Parathyroid adenoma (tissue), 2 donors: ENCODE measurements around the gene ATF7.

Source experiments
- H2AFZ ChIP-seq: fragments of 300-600 bp; sonication (generic); one replicate; pipeline ENCODE4 v1.7.0; 2017; ENCODE audit warnings: antibody characterized with exemption, mild to moderate bottlenecking
- H3K27ac ChIP-seq: fragments of 300-600 bp; sonication (generic); one replicate; pipeline ENCODE4 v1.7.0; 2017
- H3K27me3 ChIP-seq: fragments of 300-600 bp; sonication (generic); one replicate; pipeline ENCODE4 v1.7.0; 2017; ENCODE audit warnings: low read length; ENCODE audit not compliant: control insufficient read depth, insufficient read depth
- H3K36me3 ChIP-seq: fragments of 300-600 bp; sonication (generic); one replicate; pipeline ENCODE4 v1.7.0; 2017; ENCODE audit warnings: low read length; ENCODE audit not compliant: control insufficient read depth, insufficient read depth
- H3K4me1 ChIP-seq: fragments of 300-600 bp; sonication (generic); one replicate; pipeline ENCODE4 v1.7.0; 2017; ENCODE audit warnings: control low read depth
- H3K4me2 ChIP-seq: fragments of 300-600 bp; sonication (generic); one replicate; pipeline ENCODE4 v1.7.0; 2017; ENCODE audit warnings: low read length
- H3K4me3 ChIP-seq: fragments of 300-600 bp; sonication (generic); one replicate; pipeline ENCODE4 v1.7.0; 2017; ENCODE audit warnings: low read depth, low read length
- H3K79me2 ChIP-seq: fragments of 300-600 bp; sonication (generic); one replicate; pipeline ENCODE4 v1.7.0; 2017; ENCODE audit warnings: control low read depth
- H3K9ac ChIP-seq: fragments of 300-600 bp; sonication (generic); one replicate; pipeline ENCODE4 v1.7.0; 2017; ENCODE audit warnings: mild to moderate bottlenecking
- H3K9me3 ChIP-seq: fragments of 300-600 bp; sonication (generic); one replicate; pipeline ENCODE4 v1.7.0; 2017; ENCODE audit warnings: low read length; ENCODE audit not compliant: control insufficient read depth
- CTCF ChIP-seq: fragments of 300-600 bp; sonication (generic); IDR thresholded peaks from one replicate; pipeline ENCODE4 v1.7.0; 2017; ENCODE audit warnings: antibody characterized with exemption, mild to moderate bottlenecking
- donor health status: primary hyperparathyroidism.

ATF7 gene

GRCh38 chr12:53586745-53587144 lies 39.4 kb downstream of the ATF7 start:
- no peak overlapping the region for H2AFZ ChIP-seq
- H3K9ac ChIP-seq = no peak overlapping the region
- no peaks in the 10 kb centered on the region for H3K9me3 ChIP-seq
- peaks cover 6% of the 10 kb centered on the region for H3K4me1 ChIP-seq
- H3K36me3 ChIP-seq = no peaks in the 10 kb centered on the region
- peaks cover 38% of the 10 kb centered on the region for H3K79me2 ChIP-seq
- H3K4me2 ChIP-seq = no peak overlapping the region
- no peak overlapping the region for H3K27ac ChIP-seq
- H3K27me3 ChIP-seq = no peaks in the 10 kb centered on the region
- no peak for TF ChIP-seq CTCF
- H3K4me3 ChIP-seq = no peak overlapping the region

GRCh38 chr12:53585448-53586125 lies 40.6 kb downstream of the ATF7 start:
- Histone ChIP-seq H3K4me2 (no peak overlapping the region), H3K9ac (no peak overlapping the region), H3K4me1 (no peaks in the 10 kb centered on the region), H3K27me3 (no peaks in the 10 kb centered on the region), H3K4me3 (no peak overlapping the region), H2AFZ (no peak overlapping the region), H3K27ac (no peak overlapping the region), H3K36me3 (no peaks in the 10 kb centered on the region), H3K9me3 (no peaks in the 10 kb centered on the region), H3K79me2 (peaks cover 40% of the 10 kb centered on the region)
- TF ChIP-seq CTCF = no peak

GRCh38 chr12:53579545-53579955 lies 46.6 kb downstream of the ATF7 start:
- Histone ChIP-seq H2AFZ (no peak overlapping the region), H3K36me3 (no peaks in the 10 kb centered on the region), H3K79me2 (peaks cover 23% of the 10 kb centered on the region), H3K27me3 (no peaks in the 10 kb centered on the region), H3K4me3 (no peak overlapping the region), H3K9me3 (no peaks in the 10 kb centered on the region), H3K4me1 (no peaks in the 10 kb centered on the region), H3K27ac (no peak overlapping the region), H3K9ac (no peak overlapping the region), H3K4me2 (no peak overlapping the region)
- no peak for TF ChIP-seq CTCF

GRCh38 chr12:53578783-53579182 lies 47.4 kb downstream of the ATF7 start:
- no peaks in the 10 kb centered on the region for H3K9me3 ChIP-seq
- TF ChIP-seq CTCF = no peak
- H3K27ac ChIP-seq = no peak overlapping the region
- H3K4me3 ChIP-seq = no peak overlapping the region
- H3K4me1 ChIP-seq = no peaks in the 10 kb centered on the region
- no peaks in the 10 kb centered on the region for H3K27me3 ChIP-seq
- no peak overlapping the region for H3K4me2 ChIP-seq
- no peak overlapping the region for H2AFZ ChIP-seq
- no peak overlapping the region for H3K9ac ChIP-seq
- H3K36me3 ChIP-seq = no peaks in the 10 kb centered on the region
- H3K79me2 ChIP-seq = peaks cover 22% of the 10 kb centered on the region

GRCh38 chr12:53577941-53578352 lies 48.2 kb downstream of the ATF7 start:
- H3K9ac ChIP-seq = no peak overlapping the region
- H3K36me3 ChIP-seq = no peaks in the 10 kb centered on the region
- TF ChIP-seq CTCF = no peak
- H3K27me3 ChIP-seq = no peaks in the 10 kb centered on the region
- no peaks in the 10 kb centered on the region for H3K4me1 ChIP-seq
- no peaks in the 10 kb centered on the region for H3K9me3 ChIP-seq
- H2AFZ ChIP-seq = no peak overlapping the region
- H3K79me2 ChIP-seq = peaks cover 19% of the 10 kb centered on the region
- no peak overlapping the region for H3K27ac ChIP-seq
- no peak overlapping the region for H3K4me3 ChIP-seq
- H3K4me2 ChIP-seq = no peak overlapping the region
